AG04450 (cell line): ENCODE data around the gene PRKAG2. TPM values are rescaled to one million over a fixed set of nuclear protein-coding genes. Genes with fewer than 3 reads are reported as not detected.
"Not testable (repeated sequence)": the region's sequence is repeated elsewhere in the genome, so short reads cannot be mapped to it uniquely, and the experiment has no call there.

Source experiments
- CTCF ChIA-PET: fragments of 300-600, 350-600 bp; formaldehyde crosslinking; extraction: SDS; loops from one replicate; lab custom pipeline; 2022; ENCODE audit warnings: antibody characterized with exemption, inconsistent platforms; lab: Charles Lee
- POLR2A ChIA-PET: fragments of 350-600 bp; formaldehyde crosslinking; extraction: SDS; loops from one replicate; lab custom pipeline; 2021; ENCODE audit warnings: antibody characterized with exemption, inconsistent platforms; lab: Yijun Ruan, JAX
- DNase-seq: peaks from one replicate; pipeline ENCODE4 v3.0.0-alpha.2; 2011; ENCODE audit warnings: low read depth, low spot score
- H3K27ac ChIP-seq: one replicate; pipeline ENCODE4 v1.5.1; 2012; ENCODE audit warnings: low read depth, low read length, control low read depth
- H3K27me3 ChIP-seq: one replicate; pipeline ENCODE4 v1.6.0; 2012; ENCODE audit warnings: low read length; ENCODE audit not compliant: control insufficient read depth, insufficient read depth
- H3K4me3 ChIP-seq: 2 replicates; pipeline ENCODE4 v1.5.1; 2011; ENCODE audit warnings: mild to moderate bottlenecking, low read depth, low read length, control low read depth
- H3K9me3 ChIP-seq: 2 replicates; pipeline ENCODE4 v1.5.1; 2012; ENCODE audit warnings: low read length; ENCODE audit not compliant: control insufficient read depth, insufficient read depth
- CTCF ChIP-seq: IDR thresholded peaks from 2 replicates; pipeline ENCODE4 v1.5.1; 2011; ENCODE audit warnings: low read depth, low read length, control low read depth, inconsistent platforms
- polyA plus RNA-seq: library from polyadenylated mRNA; depleted of rRNA; stranded (reverse); fragments of >200 nt; gene quantifications from 2 replicates; pipeline ENCODE4 v1.2.3, GENCODE V29; 2011

Gene PRKAG2
- polyA plus RNA-seq, 1 experiment, result 45.0 TPM

DNA sequence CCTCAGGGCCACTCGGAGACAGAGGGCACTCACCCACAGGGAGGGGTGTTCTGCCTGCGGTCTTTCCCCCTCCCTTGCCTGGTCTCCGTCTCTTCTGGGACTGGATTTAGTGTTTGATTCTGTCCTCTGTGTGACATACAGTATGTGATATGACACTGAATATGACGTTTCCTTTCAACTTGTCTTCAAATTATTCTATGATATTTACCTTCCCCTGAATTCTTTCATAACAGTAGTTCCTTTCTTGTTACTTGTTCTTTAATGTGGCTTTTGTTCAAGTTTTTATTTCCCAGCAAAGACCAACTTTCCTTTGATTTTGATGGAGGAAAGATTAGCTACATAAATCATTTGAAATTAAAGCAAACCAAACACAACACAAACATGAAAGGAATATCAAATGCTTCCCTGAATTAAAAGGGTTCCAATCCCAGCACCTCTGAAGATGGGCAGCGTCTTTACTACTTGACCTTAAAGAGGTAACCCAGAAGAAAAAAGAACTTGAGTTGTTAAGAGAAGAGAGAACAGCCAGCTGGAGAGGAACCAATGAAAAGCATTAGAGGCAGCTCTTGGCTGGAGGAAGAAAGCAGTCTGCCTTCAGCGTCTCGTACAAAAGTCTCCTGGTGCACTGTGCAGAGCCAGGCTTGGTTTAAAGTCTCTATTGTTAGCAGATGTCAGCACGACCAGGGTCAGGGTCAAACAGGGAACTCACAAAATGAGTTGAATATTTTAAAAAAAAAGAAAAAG lies 338.9 kb downstream of the PRKAG2 start:
- ChIA-PET POLR2A (interaction anchor here (1.6 kb wide), 1 partner anchor 18 kb away, joined by 11 read pairs; the partner anchor contains the start of gene RHEB), CTCF (interaction anchor here (1.0 to 1.8 kb wide), 2 partner anchors 89 to 222 kb away, joined by 3 to 6 read pairs; no protein-coding TSS in a partner anchor)
- Histone ChIP-seq H3K27me3 (peaks cover 6% of the 10 kb centered on the region), H3K4me3 (no peak overlapping the region), H3K9me3 (no peaks in the 10 kb centered on the region), H3K27ac (no peak overlapping the region)
- TF ChIP-seq CTCF, result no peak
- no peak for DNase-seq

DNA sequence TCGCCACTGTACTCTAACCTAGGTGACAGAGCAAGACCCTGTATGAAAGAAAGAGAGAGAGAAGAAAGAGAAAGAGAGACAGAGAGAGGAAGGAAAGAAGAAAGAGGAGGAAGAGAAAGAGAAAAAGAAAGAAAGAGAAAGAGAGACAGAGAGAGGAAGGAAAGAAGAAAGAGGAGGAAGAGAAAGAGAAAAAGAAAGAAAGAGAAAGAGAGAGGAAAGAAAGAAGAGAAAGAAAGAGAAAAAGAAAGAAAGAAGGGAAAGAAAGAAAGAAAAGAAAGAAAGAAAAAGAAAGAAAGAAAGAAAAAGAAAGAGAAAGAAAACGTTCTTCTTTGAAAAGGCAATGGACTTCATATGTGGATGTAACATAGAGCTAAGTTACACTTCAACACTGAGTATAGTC lies 340.7 kb downstream of the PRKAG2 start:
- H3K4me3 ChIP-seq, POLR2A ChIA-PET, H3K9me3 ChIP-seq, H3K27ac ChIP-seq, H3K27me3 ChIP-seq, CTCF ChIA-PET, DNase-seq: not testable (repeated sequence)

- Histone ChIP-seq H3K27me3 (no peaks in the 10 kb centered on the region), H3K27ac (no peak overlapping the region), H3K9me3 (peaks cover 3% of the 10 kb centered on the region), H3K4me3 (no peak overlapping the region)
- TF ChIP-seq CTCF, result no peak
- CTCF ChIA-PET, result no interaction called here
- POLR2A ChIA-PET, result no interaction called here
- no peak for DNase-seq
Observed at GRCh38 chr7:151529842-151530241, 347.1 kb downstream of the PRKAG2 start.

DNA sequence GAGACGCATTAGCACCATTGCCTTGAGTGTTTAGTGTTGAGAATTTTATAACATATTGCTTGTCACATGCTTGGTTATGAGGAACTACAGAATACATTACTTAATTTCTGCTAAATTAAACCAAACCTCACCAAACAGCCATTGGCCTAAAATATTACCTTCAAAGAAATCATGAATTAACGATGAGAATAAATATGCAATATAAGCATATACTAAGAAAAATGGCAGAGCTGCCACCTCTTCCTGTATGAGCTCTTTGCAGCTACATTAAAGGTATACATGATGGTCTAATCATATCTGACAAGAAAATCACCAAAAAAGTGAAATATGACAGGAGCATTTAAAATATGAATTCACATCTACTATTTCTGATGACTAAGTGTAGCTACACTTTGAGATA lies 352.1 kb downstream of the PRKAG2 start:
- TF ChIP-seq CTCF, result no peak
- Histone ChIP-seq H3K27me3 (no peaks in the 10 kb centered on the region), H3K9me3 (peaks cover 2% of the 10 kb centered on the region), H3K27ac (no peak overlapping the region), H3K4me3 (no peak overlapping the region)
- POLR2A ChIA-PET, result no interaction called here
- CTCF ChIA-PET, result interaction anchor here (1.3 kb wide), 1 partner anchor 229 kb away, joined by 3 read pairs; no protein-coding TSS in a partner anchor
- DNase-seq, result no peak

DNA sequence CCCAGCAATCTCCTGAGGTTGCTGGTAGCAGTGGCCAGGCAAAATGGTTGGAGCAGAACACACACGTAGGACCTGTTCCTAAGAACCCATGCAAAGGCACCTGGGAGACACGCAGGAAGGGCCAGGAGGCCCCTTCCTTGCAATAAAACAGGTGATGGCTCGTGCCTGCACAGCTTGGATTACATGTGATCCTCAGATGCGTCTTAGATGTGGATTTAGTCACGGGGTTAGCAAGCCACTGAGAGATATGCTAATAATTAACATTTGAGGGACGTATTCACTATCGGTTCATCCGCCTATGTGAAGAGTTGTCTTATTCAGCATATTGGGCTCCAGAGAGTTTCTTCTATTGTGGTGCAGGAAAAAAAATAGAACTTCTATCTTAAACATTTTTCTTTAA lies 352.6 kb downstream of the PRKAG2 start:
- H3K27me3 ChIP-seq, result no peaks in the 10 kb centered on the region
- H3K4me3 ChIP-seq, result no peak overlapping the region
- H3K27ac ChIP-seq, result no peak overlapping the region
- CTCF ChIA-PET, result interaction anchor here (1.3 kb wide), 1 partner anchor 230 kb away, joined by 3 read pairs; no protein-coding TSS in a partner anchor
- no peaks in the 10 kb centered on the region for H3K9me3 ChIP-seq
- POLR2A ChIA-PET, result no interaction called here
- no peak for DNase-seq
- TF ChIP-seq CTCF, result no peak
